Cerebellar nuclear complex (tissue), 1 donor: ENCODE data around the gene IQGAP1.

ENCODE experiments used
- DNase-seq, 2 experiments: peaks; one replicate each; lab custom pipeline; 2025; lab: John Stamatoyannopoulos, UW

Gene IQGAP1

DNA sequence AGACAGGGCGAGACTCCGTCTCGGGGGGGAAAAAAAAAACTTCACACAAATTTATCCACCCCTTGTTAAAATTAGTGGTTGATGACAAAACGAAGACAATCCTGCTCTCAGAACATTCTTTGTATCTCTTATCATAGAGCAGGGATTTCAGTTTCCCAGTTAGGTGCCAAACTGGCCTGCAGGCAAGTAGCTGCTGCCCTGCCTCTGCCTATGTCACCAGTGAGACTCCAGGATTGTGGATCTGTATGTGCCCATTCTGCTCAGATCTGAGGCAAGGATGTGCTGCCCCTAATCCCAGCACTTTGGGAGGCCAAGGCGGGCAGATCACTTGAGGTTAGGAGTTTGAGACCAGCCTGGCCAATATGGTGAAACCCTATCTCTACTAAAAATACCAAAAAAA is 54.4 kb downstream of the IQGAP1 start:
- DNase-seq, result no peak

DNA sequence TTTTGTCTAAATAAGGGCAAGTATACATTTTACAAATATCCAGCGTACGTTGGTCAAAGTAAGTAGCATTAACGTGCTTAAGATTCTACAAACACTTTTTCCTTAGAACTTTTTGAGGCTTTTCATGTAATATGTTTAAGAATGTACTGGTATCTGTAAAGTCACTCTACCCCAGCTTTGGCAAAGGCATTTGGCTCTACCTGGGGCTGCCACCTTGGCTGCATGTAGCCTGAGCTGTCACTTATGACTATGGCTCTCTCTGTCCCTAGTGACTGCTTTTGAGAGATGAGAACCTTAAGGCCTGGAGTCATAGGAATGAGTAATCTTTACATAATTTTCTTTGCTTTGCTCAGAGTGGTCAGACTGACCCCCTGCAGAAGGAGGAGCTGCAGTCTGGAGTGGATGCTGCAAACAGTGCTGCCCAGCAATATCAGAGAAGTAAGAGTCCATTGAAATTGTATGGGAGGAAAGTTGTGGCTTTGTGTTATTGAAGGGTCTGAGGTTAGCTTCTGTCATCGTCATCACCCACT is 61.2 kb downstream of the IQGAP1 start:
- no peak for DNase-seq

DNA sequence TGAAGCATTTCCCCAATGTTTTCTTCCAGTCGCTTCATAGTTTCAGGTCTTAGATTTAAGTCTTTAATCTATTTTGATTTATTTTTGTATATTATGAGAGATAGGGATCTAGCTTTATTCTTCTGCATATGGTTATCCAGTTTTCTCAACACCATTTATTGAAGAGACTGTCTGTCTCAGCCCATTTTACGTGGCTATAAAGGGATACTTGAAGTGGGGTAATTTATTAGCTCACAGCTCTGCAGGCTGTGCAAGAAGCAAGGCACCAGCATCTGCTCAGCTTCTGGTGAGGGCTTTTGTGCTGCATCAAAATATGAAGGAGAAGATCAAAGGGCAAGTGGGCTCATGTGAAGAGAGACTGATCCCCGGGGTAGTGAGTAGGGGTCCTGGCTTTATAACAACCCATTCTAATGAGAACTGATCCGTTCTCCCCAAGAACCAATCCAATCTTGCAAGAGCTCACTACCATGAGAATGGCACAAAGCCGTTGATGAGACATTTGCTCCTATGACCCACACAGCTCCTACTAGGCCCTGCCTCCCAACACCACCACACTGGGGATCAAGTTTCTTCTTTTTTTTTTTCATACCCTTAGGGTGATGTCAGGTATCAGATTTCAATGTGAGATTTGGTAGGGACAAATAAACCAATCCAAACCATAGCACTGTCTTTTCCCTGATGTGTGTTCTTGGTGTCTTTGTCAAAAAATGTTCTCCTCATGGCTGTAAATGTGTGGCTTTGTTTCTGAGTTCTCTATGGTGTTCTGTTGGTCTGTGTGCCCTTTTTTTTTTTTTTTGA is 63.2 kb downstream of the IQGAP1 start:
- DNase-seq, result no peak

DNA sequence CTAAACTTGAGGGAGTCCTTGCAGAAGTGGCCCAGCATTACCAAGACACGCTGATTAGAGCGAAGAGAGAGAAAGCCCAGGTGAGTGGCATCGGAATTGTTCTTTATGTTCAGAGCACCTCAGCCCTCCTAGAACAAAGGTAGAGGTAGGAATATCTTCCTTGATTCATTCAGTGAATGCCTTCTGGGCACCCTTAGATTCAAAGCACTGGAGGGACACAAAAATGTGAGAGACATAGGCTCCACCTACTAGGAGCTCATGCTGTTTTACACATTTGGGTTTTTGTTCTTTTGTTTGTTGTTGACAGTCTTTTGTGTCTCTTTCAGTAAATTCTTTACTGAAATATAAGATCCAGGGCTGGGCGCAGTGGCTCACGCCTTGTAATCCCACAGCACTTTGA is 68.2 kb downstream of the IQGAP1 start:
- no peak for DNase-seq

DNA sequence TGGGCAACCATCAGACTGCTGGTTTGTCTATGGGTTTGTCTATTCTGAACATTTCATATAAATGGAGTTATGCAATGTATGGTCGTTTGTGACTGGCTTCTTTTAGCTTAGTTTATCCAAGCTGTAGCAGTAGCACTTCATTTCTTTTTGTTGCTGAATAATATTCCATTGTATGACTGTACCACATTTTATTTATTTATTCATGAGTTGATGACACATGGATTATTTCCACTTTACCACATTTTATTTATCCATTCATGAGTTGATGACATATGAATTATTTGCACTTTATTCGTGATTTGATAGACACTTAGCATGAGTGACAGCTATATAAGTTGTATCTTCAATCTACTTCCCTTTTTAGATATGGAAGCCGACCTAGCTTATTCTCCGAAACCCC is 70.0 kb downstream of the IQGAP1 start:
- no peak for DNase-seq

DNA sequence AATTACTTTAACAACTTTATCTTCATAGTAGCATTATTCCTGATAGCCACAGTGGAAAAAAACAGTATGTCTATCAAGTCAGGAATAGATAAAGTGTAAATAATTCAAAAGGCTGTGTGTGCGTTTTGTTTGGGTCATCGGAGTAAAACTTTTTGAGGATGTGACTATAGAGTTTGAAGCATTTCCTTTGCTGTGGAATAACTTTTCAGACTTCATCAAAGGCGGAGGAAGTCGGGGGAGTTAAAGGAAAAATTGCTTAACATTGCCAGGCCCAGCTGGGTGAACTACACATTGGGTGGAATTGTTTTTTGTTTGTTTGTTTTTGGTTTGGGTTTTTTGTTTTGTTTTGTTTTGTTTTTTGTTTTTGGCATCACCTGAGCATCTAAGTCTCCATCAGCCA is 71.3 kb downstream of the IQGAP1 start:
- no peak for DNase-seq

DNA sequence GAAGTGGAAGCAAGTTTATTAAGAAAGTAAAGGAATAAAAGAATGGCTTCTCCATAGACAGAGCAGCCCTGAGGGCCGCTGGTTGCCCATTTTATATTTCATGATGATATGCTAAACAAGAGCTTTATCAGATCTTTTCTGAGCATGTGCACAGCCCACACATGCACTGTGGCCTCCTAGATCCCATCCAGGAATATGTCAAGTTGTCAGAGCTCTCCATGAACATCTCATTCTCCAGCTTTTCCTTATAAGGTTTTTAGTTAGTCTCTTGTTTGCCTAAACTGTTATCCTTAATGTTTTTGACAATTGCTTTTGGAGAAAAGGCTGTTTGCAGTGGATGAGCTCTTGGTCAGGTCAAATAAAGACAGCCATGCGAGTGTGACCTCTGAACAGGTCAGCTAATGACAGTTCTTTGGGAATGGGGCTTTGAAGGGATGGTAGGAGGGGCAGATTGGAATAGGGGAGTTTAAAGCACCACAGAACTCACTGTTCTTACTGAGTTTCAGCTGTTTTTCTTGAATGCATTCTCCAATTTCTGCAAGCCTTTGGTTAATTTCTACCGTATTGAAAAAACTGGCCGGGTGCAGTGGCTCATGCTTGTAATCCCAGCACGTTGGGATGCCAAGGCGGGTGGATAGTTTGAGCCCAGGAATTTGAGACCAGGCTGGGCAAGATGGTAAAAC is 72.2 kb downstream of the IQGAP1 start:
- DNase-seq, result no peak

DNA sequence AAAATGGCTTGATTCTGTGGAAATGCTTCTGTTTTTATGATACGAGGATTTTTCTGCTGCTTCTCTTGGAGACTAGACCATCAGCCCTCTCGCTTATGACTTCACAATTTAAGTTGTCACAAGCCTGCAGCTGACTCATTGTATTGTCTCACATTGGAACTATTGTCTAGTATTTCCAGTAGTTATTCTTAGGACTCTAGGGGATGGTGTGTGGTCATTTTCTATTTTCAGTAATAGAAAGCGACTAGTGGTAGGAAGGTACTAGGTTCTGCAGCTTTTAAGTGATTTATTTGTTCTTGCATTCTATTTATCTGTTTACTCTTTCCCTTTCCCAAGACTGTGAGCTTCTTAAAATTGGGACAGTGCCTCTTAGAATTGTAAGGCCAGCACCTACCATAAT is 75.3 kb downstream of the IQGAP1 start:
- no peak for DNase-seq

DNA sequence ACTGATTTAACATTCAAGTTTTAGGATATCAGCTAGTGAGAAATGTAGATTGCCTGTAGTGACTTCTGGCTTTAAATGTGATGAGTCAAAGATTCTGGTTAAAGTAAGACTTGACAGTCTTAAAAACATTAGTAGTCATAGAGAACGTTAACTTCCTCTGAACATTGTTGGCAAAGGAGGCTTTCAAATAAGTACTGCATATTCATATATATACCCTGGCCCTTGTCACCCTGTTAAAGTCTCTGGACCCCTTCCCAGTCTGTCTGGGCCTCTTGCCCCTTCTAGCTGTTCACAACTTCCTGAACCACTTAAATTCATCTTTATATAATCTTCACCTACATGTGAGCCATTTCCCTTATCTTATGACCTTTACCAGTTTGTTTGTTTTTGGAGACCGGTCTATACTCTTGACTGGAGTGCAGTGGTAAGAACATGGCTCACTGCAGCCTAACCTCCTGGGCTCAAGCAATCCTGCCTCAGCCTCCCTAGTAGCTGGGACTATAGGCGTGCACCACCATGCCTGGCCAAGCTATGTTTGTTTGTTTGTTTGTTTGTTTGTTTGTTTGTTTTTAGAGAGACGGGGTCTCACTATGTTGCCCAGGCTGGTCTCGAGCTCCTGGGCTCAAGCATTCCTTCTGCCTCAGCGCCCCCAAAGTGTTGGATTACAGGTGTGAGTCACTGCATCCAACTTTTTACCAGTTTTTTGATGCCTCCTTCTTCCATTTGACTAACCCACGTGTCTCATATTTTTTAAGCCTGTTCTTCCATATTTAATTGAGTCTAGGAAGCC is 77.3 kb downstream of the IQGAP1 start:
- no peak for DNase-seq

DNA sequence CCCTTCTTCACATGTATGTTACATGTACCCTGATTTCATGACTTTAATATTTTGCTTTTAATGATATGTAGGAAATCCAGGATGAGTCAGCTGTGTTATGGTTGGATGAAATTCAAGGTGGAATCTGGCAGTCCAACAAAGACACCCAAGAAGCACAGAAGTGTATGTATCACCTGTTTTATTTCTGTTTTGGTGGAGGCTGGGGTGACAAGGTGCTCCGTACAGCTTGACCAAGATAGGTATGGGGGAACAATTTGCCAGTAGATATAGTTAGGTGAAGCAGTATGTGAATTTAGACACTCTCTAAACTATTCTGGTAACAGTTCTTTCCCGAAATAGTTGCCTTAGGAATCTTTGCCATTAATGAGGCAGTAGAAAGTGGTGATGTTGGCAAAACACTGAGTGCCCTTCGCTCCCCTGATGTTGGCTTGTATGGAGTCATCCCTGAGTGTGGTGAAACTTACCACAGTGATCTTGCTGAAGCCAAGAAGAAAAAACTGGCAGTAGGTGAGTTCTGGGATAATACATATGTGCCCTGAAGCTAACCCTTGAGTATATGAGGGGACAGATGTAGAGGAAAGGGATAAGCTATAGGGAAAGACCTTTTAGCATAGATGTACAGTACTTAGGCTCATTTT is 78.0 kb downstream of the IQGAP1 start:
- no peak for DNase-seq

DNA sequence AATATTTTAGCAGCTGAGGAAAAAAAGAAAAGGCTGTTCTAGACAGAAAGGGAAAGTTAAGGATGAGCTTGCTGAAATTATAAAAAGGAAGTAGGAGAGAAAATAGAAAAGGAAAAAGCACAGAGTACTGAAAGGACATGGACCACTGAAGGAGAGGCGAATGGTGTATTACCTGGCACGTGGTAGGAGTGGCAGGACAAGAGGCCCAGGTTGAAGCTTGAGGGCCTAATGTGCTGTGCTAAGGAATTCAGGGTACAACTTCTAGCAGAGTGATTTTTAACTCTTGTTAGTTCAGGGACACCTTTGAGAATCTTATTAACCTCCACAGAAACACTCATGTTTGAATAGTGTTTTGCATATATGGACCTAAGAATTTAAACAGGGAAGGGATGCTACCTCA is 81.7 kb downstream of the IQGAP1 start:
- no peak for DNase-seq

DNA sequence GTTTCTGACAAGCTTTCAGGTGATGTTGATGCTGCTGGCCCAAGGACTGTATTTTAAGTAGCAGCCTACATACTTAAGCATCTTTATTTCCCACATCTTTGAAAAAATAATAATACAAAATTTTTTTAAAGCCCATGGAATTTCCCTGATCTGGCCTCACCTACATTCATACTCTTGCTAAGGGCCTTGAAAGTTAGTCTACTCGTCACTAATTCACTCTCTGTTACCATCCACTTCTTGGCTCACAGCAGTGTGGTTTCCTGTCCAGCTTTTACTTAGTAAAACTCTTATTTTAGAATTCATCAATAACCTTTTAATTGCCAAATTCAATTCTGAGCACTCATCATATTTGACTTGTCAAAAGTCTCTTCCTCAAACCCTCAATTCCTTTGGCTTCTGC is 82.4 kb downstream of the IQGAP1 start:
- no peak for DNase-seq

DNA sequence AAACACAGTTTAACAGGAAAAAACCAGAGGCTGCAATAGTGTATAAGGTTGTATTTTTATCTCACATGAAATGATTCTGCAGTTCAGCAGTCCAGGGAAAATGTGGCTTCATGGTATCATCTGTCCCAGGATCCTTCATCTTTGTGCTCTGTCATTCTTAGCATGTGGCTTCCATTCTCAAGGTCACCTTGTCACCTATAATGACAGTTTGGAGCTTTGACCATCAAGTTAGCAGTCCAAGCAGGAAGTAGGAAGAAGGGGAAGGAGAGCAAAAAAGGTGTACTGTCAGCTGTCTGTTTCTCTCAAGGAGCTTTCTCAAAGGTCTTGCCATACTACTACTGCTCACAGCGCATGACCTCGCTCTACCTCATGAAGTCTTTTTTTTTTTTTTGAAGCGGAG is 83.1 kb downstream of the IQGAP1 start:
- no peak for DNase-seq

DNA sequence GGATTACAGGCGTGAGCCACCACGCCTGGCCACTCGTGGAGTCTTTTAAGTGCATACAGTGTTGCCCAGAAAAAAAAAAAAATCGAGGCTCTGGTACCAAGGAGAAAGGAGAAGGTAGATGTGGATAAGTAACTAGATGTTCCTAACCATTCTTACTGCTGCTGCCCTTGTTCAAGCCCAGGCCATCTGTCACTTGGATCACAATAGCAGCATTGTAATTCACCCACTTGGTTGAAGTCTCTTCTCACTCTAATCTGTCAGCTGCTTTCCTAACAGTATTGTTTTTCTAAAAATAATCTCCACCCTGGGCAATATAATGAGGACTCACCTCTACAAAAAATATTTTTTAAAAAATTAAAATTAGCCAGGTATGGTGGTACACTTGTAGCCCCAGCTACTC is 83.7 kb downstream of the IQGAP1 start:
- DNase-seq, result no peak

DNA sequence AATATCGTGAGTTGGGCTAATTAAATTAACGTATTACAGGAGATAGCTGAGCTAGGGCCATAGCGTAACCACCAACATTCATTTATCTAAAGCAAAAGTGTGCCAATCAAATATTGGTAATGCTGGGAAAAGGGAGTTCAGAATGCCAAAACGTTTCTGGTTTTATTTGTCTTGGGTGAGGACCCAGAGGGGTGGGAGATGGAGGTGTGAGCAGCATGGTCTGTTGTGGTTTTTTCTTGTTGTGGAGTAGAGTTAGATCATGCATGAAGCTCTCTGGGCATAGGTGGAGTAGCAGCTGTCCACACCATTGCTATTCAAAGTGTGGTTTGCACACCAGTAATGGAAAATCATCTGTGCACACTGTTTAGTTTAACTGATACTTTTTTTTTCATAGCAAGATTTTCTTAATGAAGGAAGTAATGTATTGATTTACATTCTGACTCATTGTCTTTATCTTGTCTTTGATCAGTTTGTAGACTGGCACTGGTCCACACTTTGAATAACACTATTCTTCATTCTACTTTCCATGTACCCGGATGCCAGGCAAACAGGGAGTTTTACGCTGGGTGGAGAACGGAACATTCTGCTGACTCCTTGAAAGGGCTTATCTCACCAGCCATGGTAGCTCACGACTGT is 90.9 kb downstream of the IQGAP1 start:
- no peak for DNase-seq

DNA sequence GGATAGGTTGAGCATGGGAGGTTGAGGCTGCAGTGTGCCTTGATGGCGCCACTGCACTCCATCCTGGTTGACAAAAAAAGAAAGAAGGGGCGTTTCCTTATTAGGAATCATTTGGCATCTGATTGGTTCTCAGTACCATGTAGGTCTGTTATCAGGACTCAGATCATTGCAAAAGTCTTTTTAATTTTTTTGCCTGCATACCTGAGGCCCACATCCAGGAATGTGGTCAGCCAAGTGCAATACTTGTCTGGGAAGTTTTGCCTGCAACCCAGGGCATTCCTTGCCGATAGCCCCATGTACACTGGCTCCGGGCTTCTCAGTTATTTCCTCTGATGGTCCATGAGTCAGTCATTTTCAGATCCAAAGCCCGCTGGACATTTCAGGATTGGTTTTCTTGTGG is 91.6 kb downstream of the IQGAP1 start:
- DNase-seq, result no peak

DNA sequence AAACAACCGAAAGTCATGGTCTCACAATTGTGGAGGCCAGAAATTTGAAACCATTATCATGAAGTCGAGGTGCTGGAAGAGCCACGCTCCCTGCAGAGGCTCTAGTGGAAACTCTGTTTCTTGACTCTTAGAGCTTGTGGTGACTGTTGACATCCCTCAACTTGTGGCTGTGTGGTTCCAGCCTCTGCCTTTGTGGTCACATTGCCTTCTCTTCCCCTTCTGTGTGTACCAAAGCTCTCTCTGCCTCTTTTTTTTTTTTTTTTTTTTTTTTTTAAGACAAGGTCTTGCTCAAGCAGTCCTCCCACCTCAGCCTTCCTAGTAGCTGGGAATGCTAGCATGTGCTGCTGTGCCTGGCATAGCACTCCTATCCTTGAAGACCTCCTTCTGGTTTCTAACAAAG is 93.0 kb downstream of the IQGAP1 start:
- no peak for DNase-seq

DNA sequence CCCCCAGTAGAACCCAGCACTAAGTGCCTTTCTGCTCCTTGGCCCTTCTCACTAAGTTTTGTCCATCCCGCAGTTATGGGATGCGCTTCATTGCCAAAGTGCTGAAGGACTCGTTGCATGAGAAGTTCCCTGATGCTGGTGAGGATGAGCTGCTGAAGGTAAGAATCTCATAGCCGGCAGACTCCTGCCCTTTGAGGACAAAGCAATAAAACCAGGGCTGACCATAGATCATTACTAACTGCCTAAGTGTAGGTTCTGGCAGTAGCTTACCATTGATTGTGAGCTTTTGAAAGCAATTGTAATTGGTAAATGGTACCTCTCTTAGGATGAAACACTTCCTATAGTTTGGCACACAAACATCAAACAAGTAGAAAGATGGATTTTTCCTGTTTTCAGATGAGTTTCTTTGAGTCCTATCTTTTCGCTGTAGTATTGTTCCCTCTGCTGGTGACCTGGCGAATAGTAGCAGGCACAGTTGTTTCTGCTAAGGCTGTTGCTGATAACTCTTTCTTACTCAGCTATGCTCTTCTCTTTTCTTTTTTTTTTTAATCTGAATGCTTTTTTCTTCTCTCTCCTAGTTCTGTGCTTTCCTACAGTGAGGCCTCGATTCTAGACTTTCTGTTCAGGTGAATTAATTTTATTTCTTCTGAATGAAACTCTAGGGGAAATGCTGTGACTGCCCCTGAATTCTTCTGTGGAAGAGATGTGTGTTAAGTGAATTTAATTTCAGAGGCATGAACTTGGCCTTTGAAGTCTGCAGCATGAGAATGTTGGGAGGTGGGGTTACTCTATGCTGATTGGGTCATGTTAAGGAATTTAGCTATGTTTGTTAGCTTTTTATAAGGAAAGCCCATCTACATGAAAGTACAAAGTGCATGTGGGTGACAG is 94.3 kb downstream of the IQGAP1 start:
- DNase-seq, result no peak

DNA sequence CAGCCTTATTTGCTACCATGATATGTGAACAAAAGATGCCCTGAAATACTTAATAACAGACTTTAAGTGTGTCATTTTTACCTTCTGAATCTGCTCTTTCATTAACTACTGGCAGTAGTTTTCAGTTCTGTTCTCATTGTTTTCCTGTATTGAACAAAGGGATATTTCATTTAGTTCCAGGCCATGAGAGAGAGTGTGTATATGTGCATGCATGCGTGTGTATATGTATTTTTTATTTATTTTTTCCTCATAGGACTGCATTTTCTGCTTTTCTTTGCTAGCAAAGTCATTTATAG is 94.9 kb downstream of the IQGAP1 start:
- DNase-seq, result no peak

DNA sequence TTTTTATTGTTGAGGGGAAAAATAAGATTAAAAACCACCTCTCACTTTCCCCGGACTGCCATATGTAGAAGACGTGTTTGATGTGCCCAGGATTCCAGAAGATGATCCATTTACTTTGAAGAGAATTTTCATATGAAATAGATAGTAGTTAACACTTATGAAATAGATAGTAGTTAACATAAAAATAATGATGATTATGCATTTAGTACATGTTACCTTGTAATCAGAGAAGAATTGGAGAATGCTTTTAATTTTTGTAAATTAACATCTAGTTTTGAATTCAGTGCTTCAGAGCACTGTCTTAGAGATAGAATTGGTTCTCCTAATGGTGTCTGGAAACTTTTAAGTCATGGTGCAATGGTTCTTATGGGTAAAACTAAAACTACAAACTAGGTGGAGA is 95.6 kb downstream of the IQGAP1 start:
- DNase-seq, result no peak

DNA sequence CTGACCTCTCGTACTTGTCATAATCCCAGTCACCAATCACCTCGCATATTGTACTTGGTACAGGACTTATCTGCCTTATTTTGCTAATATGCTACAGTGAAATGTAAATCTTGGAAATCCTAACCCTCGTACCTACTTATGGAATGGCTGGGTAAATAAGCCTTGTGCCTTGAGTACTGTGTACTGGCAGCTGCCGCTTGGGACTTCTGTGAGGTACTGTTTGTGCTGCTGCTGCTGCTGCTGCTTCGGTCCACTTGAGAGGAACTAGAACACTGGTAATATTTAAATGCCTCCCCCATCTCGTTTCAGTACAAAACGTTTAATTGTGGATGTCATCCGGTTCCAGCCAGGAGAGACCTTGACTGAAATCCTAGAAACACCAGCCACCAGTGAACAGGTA is 99.1 kb downstream of the IQGAP1 start:
- DNase-seq, result no peak
